ENCODE data around the gene ITM2C.
A peak's percentile ranks its signal among the peaks of the same experiment; 100 is the strongest.

ITM2C gene

DNA sequence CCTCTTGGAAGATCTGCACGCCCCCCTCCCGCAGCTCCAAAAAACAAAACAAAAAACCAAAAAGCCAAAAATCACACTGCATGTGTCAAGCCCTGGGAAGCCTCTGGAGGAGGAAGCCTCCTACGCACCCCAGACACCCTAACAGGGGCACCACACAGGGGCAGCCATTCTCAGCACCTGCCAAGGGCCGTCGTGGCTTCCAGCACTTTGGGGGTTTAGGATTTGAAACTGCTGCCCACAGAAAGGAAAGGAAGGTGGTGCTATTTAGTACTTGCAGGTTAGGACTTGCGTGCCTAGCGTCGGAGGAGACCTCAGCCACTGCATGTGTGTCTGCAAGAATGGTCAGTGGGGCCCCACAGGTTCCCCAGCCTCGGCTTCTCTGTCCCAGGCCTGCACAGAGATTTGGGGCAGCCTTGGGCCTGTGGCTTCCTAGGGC is 60.7 kb downstream of the ITM2C start:
- H3K9me3 Mint-ChIP-seq: no peaks in the 10 kb centered on the region
- H3K4me3 Mint-ChIP-seq: peak overlapping the region; percentile 76
- peaks cover 2% of the 10 kb centered on the region for H3K27me3 Mint-ChIP-seq
- H3K4me1 Mint-ChIP-seq: peaks cover 72% of the 10 kb centered on the region
- peak overlapping the region; percentile 96 for H3K27ac Mint-ChIP-seq
- ATAC-seq (peak; percentile 31), DNase-seq (peak; percentile 53)
- no peaks in the 10 kb centered on the region for H3K36me3 Mint-ChIP-seq (ENCODE audit: low read depth)

DNA sequence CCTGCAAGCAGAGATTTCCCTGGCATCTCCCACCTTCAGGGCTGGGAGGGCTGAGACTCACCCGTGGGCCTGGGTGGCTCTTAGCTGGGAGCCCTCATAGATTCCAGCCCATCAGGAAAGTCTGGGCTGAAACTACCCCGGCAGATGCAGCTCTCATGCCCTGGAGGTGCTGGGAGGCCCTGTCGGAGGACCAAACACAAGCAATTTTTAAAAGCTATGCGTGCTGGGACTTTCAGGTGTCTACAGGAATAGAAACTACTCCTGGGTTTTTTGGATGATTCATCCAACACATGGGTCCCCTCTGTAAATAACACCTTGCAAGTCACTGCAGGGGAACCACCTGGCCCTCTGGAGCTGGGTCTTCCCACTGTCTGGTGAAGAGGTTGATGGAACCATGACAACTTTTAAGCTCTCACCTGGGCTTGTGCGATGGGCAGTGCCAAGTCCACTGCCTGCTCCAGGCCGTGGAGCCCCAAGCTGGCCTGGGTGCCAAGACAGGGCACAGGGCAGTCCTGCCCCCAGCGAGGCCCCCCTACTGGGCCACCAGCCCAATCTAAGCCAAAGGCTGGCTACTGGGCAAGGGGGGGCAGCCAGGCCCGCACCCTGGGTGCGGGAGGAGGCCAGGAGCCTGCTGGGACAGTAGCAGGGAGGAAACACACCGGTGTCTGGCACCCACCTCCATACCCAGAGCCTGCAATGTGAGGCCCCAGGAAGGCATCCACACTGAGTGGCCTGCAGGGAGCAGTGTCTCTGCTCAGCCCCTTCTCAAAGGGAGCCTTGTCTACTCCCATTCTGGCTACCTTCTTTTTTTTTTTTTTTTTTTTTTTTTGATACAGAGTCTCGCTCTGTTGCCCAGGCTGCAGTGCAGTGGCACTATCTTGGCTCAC is 61.4 kb downstream of the ITM2C start:
- ATAC-seq (peak; percentile 63), DNase-seq (peak; percentile 55)
- H3K4me3 Mint-ChIP-seq: peak overlapping the region; percentile 76
- peaks cover 68% of the 10 kb centered on the region for H3K4me1 Mint-ChIP-seq
- peaks cover 5% of the 10 kb centered on the region for H3K27me3 Mint-ChIP-seq
- H3K36me3 Mint-ChIP-seq (ENCODE audit: low read depth): no peaks in the 10 kb centered on the region
- peak overlapping the region; percentile 96 for H3K27ac Mint-ChIP-seq
- no peaks in the 10 kb centered on the region for H3K9me3 Mint-ChIP-seq

DNA sequence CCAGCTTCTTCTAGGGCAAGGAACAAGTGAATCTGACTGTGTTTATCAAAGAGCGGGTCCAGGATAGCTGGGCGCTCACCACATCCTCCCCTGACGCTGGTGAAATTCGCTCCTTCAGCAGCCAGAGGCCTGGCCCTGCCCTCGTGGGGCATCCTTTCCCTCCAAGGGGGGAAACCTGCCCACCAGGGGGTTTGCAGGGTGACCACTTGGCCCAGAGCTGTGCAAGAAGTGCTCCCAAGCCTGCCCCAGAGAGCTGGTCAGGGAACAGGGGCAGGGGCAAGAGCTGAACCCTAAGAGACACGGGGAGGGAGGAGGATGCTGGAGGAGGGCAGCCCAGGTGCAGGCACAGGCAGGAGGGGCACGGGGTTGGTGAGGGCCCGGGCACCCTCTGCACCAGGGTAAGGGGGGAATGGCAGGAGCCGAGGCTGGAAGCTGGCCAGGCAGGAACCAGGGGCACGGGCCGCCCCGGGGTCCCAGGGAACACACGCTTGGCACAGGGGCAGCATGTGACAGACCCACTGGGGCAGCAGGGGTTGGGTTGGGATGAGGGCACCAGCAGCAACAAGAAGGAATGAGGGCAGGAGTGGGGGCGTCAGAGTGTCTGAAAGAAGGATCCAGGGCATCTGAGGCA is 63.1 kb downstream of the ITM2C start:
- no peaks in the 10 kb centered on the region for H3K36me3 Mint-ChIP-seq (ENCODE audit: low read depth)
- ATAC-seq: no peak
- peaks cover 65% of the 10 kb centered on the region for H3K4me1 Mint-ChIP-seq
- peak overlapping the region; percentile 74 for H3K27ac Mint-ChIP-seq
- peak; percentile 21 for DNase-seq
- peaks cover 5% of the 10 kb centered on the region for H3K27me3 Mint-ChIP-seq
- no peaks in the 10 kb centered on the region for H3K9me3 Mint-ChIP-seq
- peak overlapping the region; percentile 22 for H3K4me3 Mint-ChIP-seq

All from activated naive CD8-positive, alpha-beta T cell treated with anti-CD3 and anti-CD28 coated beads, Interleukin-2, amount 50 U/mL, for 24 hours (primary cell).